ENCODE data around the gene TTC39B.

TTC39B gene

GRCh38 chr9:15248081-15248480 lies 58.9 kb downstream of the TTC39B start:
- no peak overlapping the region for H3K27ac ChIP-seq
- no peak for TF ChIP-seq CTCF (conservative IDR thresholded peaks at IDR 0.05; ENCODE audit: low read depth)
- no peak for DNase-seq (ENCODE audit: low spot score)
- ChIA-PET CTCF (no interaction called here), POLR2A (ENCODE audit: low non-redundant PET) (no interaction called here)

- DNase-seq (ENCODE audit: low spot score): peak; percentile 42
- ChIA-PET POLR2A (ENCODE audit: low non-redundant PET) (no interaction called here), CTCF (no interaction called here)
- no peak overlapping the region for H3K27ac ChIP-seq
- TF ChIP-seq CTCF (conservative IDR thresholded peaks at IDR 0.05; ENCODE audit: low read depth): no peak
Measured at GRCh38 chr9:15246708-15247107, 60.3 kb downstream of the TTC39B start.

GRCh38 chr9:15246243-15246642 lies 60.8 kb downstream of the TTC39B start:
- TF ChIP-seq CTCF (conservative IDR thresholded peaks at IDR 0.05; ENCODE audit: low read depth): no peak
- CTCF ChIA-PET: no interaction called here
- POLR2A ChIA-PET (ENCODE audit: low non-redundant PET): no interaction called here
- no peak overlapping the region for H3K27ac ChIP-seq
- no peak for DNase-seq (ENCODE audit: low spot score)

DNA sequence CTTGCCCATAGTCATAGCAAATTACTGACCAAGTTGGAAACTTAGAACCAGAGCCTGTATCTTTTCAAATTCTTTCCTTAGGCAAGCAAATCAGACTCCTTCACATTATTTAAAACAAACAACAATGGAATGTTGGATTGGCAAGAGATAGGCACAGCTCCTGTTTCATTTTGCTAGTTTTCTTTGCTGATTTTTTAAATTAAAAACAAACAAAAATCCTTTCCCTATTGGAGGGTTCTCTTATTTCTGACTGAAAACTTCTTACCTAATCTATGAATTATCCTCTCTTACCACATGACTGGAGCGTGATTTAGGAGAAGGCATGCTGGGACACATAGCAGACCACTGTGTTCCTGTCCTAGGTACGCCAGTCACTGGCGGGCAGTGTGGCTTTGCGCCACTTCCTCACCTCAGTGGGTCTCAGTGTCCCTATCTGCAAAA lies 63.0 kb downstream of the TTC39B start:
- ChIA-PET CTCF (interaction anchor here (0.9 kb wide), 1 partner anchor 13 kb away, joined by 3 read pairs; no protein-coding TSS in a partner anchor), POLR2A (ENCODE audit: low non-redundant PET) (no interaction called here)
- H3K27ac ChIP-seq: no peak overlapping the region
- DNase-seq (ENCODE audit: low spot score): no peak
- no peak for TF ChIP-seq CTCF (conservative IDR thresholded peaks at IDR 0.05; ENCODE audit: low read depth)

DNA sequence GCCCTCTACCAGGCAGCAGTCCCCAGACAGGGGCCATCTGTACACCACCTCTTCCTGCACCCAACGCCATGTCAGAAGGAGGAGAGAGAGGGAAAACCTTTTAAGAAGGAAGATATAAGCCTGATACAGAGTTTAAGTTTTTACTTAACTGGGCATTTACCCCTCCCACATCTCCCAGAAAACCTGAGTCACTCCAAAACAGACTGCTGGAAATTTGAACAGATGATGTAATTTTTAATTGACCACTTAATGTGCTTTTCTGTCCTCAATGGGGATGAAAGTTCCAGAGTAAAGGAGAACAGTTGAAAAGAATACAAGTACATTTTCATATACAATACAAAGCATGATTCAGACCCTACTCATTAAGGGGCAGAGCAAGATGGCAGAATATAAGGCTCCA lies 63.9 kb downstream of the TTC39B start:
- TF ChIP-seq CTCF (conservative IDR thresholded peaks at IDR 0.05; ENCODE audit: low read depth): no peak

DNA sequence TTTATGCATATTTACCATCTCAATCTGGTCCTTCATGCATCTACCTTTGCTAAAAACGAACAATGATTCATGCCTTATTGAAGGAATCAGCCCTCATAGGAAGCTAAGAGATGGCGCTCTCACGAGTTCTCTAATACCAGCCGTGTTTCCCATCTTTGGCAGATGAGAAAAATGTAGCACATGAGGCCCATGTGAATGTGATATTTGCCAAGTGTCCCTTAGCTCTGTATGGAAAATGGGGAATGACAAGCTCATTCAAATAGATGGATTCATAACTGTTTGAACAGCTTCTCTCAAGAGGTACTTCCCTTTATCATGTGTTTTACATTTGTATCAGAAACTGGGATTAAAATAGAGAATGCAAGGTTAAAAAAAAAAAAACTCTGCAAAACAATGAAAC lies 66.1 kb downstream of the TTC39B start:
- TF ChIP-seq CTCF (conservative IDR thresholded peaks at IDR 0.05; ENCODE audit: low read depth): no peak
- CTCF ChIA-PET: no interaction called here
- POLR2A ChIA-PET (ENCODE audit: low non-redundant PET): no interaction called here
- no peak for DNase-seq (ENCODE audit: low spot score)
- no peak overlapping the region for H3K27ac ChIP-seq

More for the DNA sequence above, 63.9 kb downstream of the TTC39B start:
- no peak overlapping the region for H3K27ac ChIP-seq
- CTCF ChIA-PET: interaction anchor here (0.9 kb wide), 1 partner anchor 12 kb away, joined by 3 read pairs; no protein-coding TSS in a partner anchor
- peak; percentile 8 for DNase-seq (ENCODE audit: low spot score)
- POLR2A ChIA-PET (ENCODE audit: low non-redundant PET): no interaction called here

GRCh38 chr9:15239816-15240215 lies 67.2 kb downstream of the TTC39B start:
- H3K27ac ChIP-seq: no peak overlapping the region
- no peak for DNase-seq (ENCODE audit: low spot score)
- CTCF ChIA-PET: interaction anchor here (0.7 kb wide), 1 partner anchor 8 kb away, joined by 3 read pairs; no protein-coding TSS in a partner anchor
- POLR2A ChIA-PET (ENCODE audit: low non-redundant PET): no interaction called here
- TF ChIP-seq CTCF (conservative IDR thresholded peaks at IDR 0.05; ENCODE audit: low read depth): no peak

Data from RWPE1 (cell line).